Progenitor cell of endocrine pancreas (in vitro differentiated cells): Measurements from ENCODE around the gene SPCS3. TPM values are rescaled to one million over a fixed set of nuclear protein-coding genes. Genes with fewer than 3 reads are reported as not detected.
A peak's percentile ranks its signal among the peaks of the same experiment; 100 is the strongest.

Experiments
- DNase-seq: peaks from one replicate; pipeline ENCODE4 v3.0.0; 2021; ENCODE audit warnings: low spot score; ENCODE audit not compliant: unreplicated experiment
- H3K27ac Mint-ChIP-seq: 2 replicates; pipeline ENCODE4 v1.8.0; 2021; ENCODE audit warnings: mild to moderate bottlenecking, moderate library complexity, mixed read lengths
- H3K27me3 Mint-ChIP-seq: 2 replicates; pipeline ENCODE4 v1.8.0; 2021; ENCODE audit warnings: mixed read lengths
- H3K36me3 Mint-ChIP-seq: 2 replicates; pipeline ENCODE4 v1.8.0; 2022; ENCODE audit warnings: mixed read lengths; ENCODE audit not compliant: insufficient read depth
- H3K4me1 Mint-ChIP-seq: 2 replicates; pipeline ENCODE4 v1.8.0; 2021; ENCODE audit warnings: low read depth, mixed read lengths
- H3K4me3 Mint-ChIP-seq: 2 replicates; pipeline ENCODE4 v1.8.0; 2021; ENCODE audit warnings: low read depth, mild to moderate bottlenecking, moderate library complexity, mixed read lengths
- H3K9me3 Mint-ChIP-seq: 2 replicates; pipeline ENCODE4 v1.8.0; 2021; ENCODE audit warnings: low read depth, mixed read lengths
- CTCF ChIP-seq: fragments of 200-600 bp; sonication (generic); IDR thresholded peaks from one replicate; pipeline ENCODE4 v1.5.0; 2021; ENCODE audit warnings: antibody characterized with exemption, mild to moderate bottlenecking; ENCODE audit not compliant: unreplicated experiment
- total RNA-seq: library from RNA; stranded (reverse); gene quantifications from 2 replicates; pipeline ENCODE4 v1.2.1, GENCODE V29; 2021

Gene SPCS3
- total RNA-seq, 1 donor from 2014 or later = 118 TPM

DNA sequence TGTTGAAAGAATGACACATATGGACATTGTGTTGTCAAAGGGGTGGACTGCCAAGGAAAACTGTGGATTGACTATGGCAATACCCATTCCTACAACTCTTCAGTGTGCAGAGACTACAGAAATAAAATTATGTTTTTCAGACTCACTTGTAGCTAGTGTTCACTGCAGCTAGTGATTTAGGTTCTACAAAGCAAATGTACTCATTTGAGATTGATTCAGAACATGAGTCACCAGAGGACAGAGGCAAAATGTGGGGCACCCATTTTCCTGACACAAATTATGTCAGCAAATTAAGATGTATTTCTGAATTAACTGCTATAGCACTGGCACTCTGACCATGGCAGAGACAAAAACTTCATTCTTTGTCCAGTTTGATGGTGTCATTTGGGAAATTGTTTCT is 40.7 kb downstream of the SPCS3 start:
- Mint-ChIP-seq H3K4me1 (no peaks in the 10 kb centered on the region), H3K27me3 (no peaks in the 10 kb centered on the region), H3K4me3 (no peak overlapping the region), H3K9me3 (peaks cover 8% of the 10 kb centered on the region), H3K36me3 (no peaks in the 10 kb centered on the region), H3K27ac (no peak overlapping the region)
- no peak for DNase-seq
- TF ChIP-seq CTCF = no peak

DNA sequence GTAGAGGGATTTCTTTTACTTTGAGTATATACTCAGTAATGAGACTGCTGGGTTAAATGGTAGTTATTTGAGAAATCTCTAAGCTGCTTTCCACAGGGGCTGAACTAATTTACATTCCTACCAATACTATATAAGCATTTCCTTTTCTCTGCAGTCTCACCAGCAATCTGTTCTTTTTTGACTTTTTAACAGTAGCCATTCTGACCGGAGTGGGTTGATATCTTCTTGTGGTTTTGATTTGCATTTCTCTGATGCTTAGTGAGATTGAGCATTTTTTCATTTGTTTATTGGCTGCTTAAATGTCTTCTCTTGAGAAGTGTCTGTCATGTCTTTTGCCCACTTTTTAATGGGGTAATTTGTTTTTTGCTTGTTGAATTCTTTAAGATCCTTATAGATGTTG is 43.3 kb downstream of the SPCS3 start:
- Mint-ChIP-seq H3K4me3 (no peak overlapping the region), H3K4me1 (no peaks in the 10 kb centered on the region), H3K9me3 (peaks cover 17% of the 10 kb centered on the region), H3K27ac (no peak overlapping the region), H3K36me3 (no peaks in the 10 kb centered on the region), H3K27me3 (no peaks in the 10 kb centered on the region)
- TF ChIP-seq CTCF = no peak
- DNase-seq = no peak

DNA sequence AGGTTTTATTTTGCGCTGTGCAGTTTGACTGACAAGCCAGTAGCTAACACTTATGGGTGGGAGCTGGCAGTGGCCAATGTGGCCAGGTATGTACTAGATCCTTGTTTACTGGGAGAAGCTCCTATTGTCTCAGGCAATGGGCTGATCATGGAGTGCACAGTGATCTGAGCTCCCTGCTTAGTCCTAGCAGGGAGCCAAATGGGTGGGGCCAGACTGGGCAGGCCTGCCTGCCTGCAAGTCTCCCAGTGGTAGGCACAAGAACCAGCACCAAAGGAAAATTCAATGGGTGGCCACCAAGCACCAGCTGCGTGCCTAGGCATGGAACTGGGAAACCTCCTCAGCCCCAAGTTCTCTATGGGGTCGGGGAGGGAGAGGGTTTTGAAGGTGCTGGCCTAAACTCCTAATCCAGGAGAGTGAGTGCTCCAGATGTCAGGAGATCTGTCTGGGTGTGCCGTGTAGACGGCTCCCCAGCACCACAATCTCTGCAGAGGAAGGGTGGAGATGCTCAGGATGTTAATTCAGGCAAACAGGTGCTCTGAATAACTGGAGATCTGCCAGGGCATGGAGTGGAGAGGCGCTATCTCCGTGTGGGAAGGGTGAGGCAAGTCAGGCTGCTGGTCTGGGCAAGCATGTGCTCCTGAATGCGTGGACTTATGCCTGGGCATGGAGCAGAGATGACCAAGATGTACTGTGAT is 48.2 kb downstream of the SPCS3 start:
- Mint-ChIP-seq H3K4me3 (no peak overlapping the region), H3K27me3 (no peaks in the 10 kb centered on the region), H3K9me3 (peaks cover 17% of the 10 kb centered on the region), H3K27ac (no peak overlapping the region), H3K4me1 (no peaks in the 10 kb centered on the region), H3K36me3 (no peaks in the 10 kb centered on the region)
- DNase-seq = no peak
- TF ChIP-seq CTCF = no peak

DNA sequence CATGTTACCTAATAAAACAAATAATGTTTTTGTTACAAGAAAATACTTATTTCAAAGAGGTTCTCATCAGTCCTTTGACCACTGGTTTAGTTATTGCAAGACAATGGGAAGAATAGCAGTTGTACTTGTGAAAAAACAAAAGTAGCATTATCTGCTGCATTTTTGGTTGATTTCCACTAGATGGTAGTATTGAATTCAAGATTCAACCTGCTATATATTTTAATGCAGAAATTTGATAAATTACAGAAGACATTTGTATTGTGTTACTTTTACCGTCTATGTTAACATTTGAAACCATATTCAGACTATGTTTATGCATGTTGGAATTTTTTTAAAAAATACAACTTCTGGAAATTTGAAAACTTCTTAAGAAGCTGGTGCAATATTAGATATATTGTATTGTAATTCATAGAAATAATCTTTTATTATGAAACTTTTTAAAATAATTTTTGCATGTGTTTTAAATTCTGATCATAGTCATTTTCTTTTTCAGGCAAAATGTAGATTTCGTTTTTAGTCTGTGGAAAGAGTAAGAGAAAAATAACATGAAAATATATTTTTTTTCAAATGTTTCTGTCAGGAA is 56.4 kb downstream of the SPCS3 start:
- H3K4me1 Mint-ChIP-seq = peaks cover 3% of the 10 kb centered on the region

DNA sequence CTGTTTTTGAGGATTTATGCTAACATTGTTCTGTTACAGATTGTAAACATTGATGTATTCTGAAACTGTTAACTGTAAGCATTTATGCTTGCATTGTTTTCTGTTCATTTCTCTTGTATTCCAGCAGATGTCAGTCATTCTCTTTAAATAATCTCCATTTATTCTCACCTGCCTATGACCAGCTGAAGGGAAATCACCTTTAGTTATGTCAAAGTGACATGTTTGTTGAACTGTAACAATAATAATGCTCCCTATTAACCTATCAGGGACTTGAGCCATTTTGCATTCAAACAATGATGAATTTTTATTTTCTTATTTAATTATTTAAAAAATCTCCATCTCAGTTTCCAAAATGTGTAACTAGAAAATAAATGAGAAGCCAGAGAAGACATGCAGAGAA is 58.0 kb downstream of the SPCS3 start:
- no peak overlapping the region for H3K27ac Mint-ChIP-seq
- H3K27me3 Mint-ChIP-seq = no peaks in the 10 kb centered on the region
- H3K9me3 Mint-ChIP-seq = peaks cover 4% of the 10 kb centered on the region
- H3K4me1 Mint-ChIP-seq = peaks cover 3% of the 10 kb centered on the region
- no peak for DNase-seq
- TF ChIP-seq CTCF = peak; percentile 57
- no peaks in the 10 kb centered on the region for H3K36me3 Mint-ChIP-seq
- no peak overlapping the region for H3K4me3 Mint-ChIP-seq

More for the DNA sequence above, 56.4 kb downstream of the SPCS3 start:
- TF ChIP-seq CTCF = peak; percentile 60
- H3K27me3 Mint-ChIP-seq = no peaks in the 10 kb centered on the region
- DNase-seq = no peak
- H3K27ac Mint-ChIP-seq = no peak overlapping the region
- H3K4me3 Mint-ChIP-seq = no peak overlapping the region
- H3K36me3 Mint-ChIP-seq = no peaks in the 10 kb centered on the region
- H3K9me3 Mint-ChIP-seq = peaks cover 4% of the 10 kb centered on the region
